HCT116 (cell line): ENCODE data around the gene RPRML. TPM values are rescaled to one million over a fixed set of nuclear protein-coding genes. Genes with fewer than 3 reads are reported as not detected.

ENCODE experiments used
- ATAC-seq: fragments of 200-7000 bp; cut with Tn5 transposase; 2 replicates; pipeline ENCODE4 v1.9.1; 2020; ENCODE audit warnings: mild to moderate bottlenecking, moderate library complexity
- BruUV-seq: library from RNA; stranded (reverse); fragments of 400-500 nt; replicated peaks from 2 replicates; lab custom pipeline; 2021; lab: Mats Ljungman, UMichigan
- CTCF ChIA-PET: fragments of 300-600 bp; sonication (Branson Sonifier 250); formaldehyde crosslinking; loops from one replicate; lab custom pipeline; 2021; ENCODE audit warnings: antibody characterized with exemption; lab: Charles Lee
- POLR2A ChIA-PET: fragments of 300-600, 350-600 bp; sonication (Branson Sonifier 250); formaldehyde crosslinking; loops from one replicate; lab custom pipeline; 2021; ENCODE audit warnings: antibody characterized with exemption; lab: Charles Lee
- RAD21 ChIA-PET, 2 experiments: fragments of 300-600 bp; sonication (Branson Sonifier 250); formaldehyde crosslinking; loops; one replicate each; lab custom pipeline; 2023; ENCODE audit warnings: low total read pairs in 2 of 2; ENCODE audit not compliant: uncharacterized antibody in 2 of 2, unreplicated experiment in 2 of 2, low non-redundant PET in 1 of 2; lab: Charles Lee
- DNase-seq: peaks from one replicate; pipeline ENCODE4 v3.0.0-alpha.2; 2010; ENCODE audit warnings: low read depth, low spot score
- H2AFZ ChIP-seq: fragments of 200-600 bp; shearing (Covaris generic), sonication (generic); 2 replicates; pipeline ENCODE4 v1.6.1; 2017; ENCODE audit warnings: low read depth, mixed run types, mixed read lengths, antibody characterized with exemption, low read length; ENCODE audit not compliant: poor library complexity, severe bottlenecking
- H3K27ac ChIP-seq: 2 replicates; pipeline ENCODE4 v1.5.1; 2012; ENCODE audit warnings: low read depth, low read length
- H3K27me3 ChIP-seq: fragments of 200-600 bp; sonication (generic); 2 replicates; pipeline ENCODE4 v1.6.1; 2016; ENCODE audit warnings: mixed run types, low read length, mixed read lengths; ENCODE audit not compliant: insufficient read depth
- H3K36me3 ChIP-seq, 2 experiments: fragments of 200-500 bp in 1 of 2; fragments of 200-600 bp in 1 of 2; sonication (Bioruptor generic) in 1 of 2; sonication (generic) in 1 of 2; 2 replicates each; pipeline versions ENCODE4 v1.5.1 to v1.6.1; 2014 to 2016; ENCODE audit warnings: low read length in 2 of 2, inconsistent platforms in 1 of 2, mixed read lengths in 1 of 2, mixed run types in 1 of 2; ENCODE audit not compliant: insufficient read depth in 2 of 2, control insufficient read depth in 1 of 2
- H3K4me1 ChIP-seq, 2 experiments: fragments of 200-600 bp in 1 of 2; sonication (generic) in 1 of 2; 2 replicates each; pipeline versions ENCODE4 v1.5.1 to v1.6.1; 2012 to 2017; ENCODE audit warnings: low read length in 2 of 2, inconsistent platforms in 1 of 2, mild to moderate bottlenecking in 1 of 2, mixed read lengths in 1 of 2, mixed run types in 1 of 2, moderate library complexity in 1 of 2; ENCODE audit not compliant: insufficient read depth in 2 of 2, control insufficient read depth in 1 of 2
- H3K4me2 ChIP-seq: fragments of 200-600 bp; sonication (generic); 2 replicates; pipeline ENCODE4 v1.6.1; 2017; ENCODE audit warnings: mixed run types, low read length, mixed read lengths
- H3K4me3 ChIP-seq, 2 experiments: fragments of 200-600 bp in 1 of 2; sonication (generic) in 1 of 2; replicated peaks in 1 of 2; 2 replicates each; pipeline ENCODE4 v1.5.1; 2011 to 2016; ENCODE audit warnings: low read length in 2 of 2, control low read depth in 1 of 2, low read depth in 1 of 2, mild to moderate bottlenecking in 1 of 2, mixed read lengths in 1 of 2, mixed run types in 1 of 2
- H3K79me2 ChIP-seq: fragments of 200-600 bp; sonication (generic); 2 replicates; pipeline ENCODE4 v1.6.1; 2017; ENCODE audit warnings: mild to moderate bottlenecking, mixed run types, low read length, moderate library complexity, mixed read lengths; ENCODE audit not compliant: insufficient read depth
- H3K9ac ChIP-seq: fragments of 200-600 bp; sonication (generic); 2 replicates; pipeline ENCODE4 v1.6.1; 2016; ENCODE audit warnings: low read length, mixed read lengths
- H3K9me2 ChIP-seq: fragments of 200-600 bp; sonication (generic), shearing (Covaris generic); 2 replicates; pipeline ENCODE4 v1.6.1; 2017; ENCODE audit warnings: mixed run types, mild to moderate bottlenecking, moderate library complexity; ENCODE audit not compliant: insufficient read depth
- H3K9me3 ChIP-seq, 2 experiments: fragments of 200-500 bp in 1 of 2; fragments of 200-600 bp in 1 of 2; sonication (Bioruptor generic) in 1 of 2; sonication (generic) in 1 of 2; 2 replicates each; pipeline ENCODE4 v1.6.1; 2014 to 2017; ENCODE audit warnings: low read length in 2 of 2, mixed read lengths in 2 of 2, inconsistent platforms in 1 of 2, low read depth in 1 of 2, mild to moderate bottlenecking in 1 of 2, mixed run types in 1 of 2, moderate library complexity in 1 of 2; ENCODE audit not compliant: control insufficient read depth in 1 of 2, insufficient read depth in 1 of 2
- H4K20me1 ChIP-seq: fragments of 200-600 bp; sonication (generic), shearing (Covaris generic); 2 replicates; pipeline ENCODE4 v1.6.1; 2017; ENCODE audit warnings: mixed run types, mild to moderate bottlenecking, moderate library complexity; ENCODE audit not compliant: insufficient read depth
- FOSL1 ChIP-seq: IDR thresholded peaks from 2 replicates; pipeline ENCODE4 v1.6.1; 2012; ENCODE audit warnings: low read depth
- REST ChIP-seq: IDR thresholded peaks from 2 replicates; pipeline ENCODE4 v1.6.1; 2012; ENCODE audit warnings: low read depth
- intact Hi-C: fragments of 100-400 bp; cut with micrococcal nuclease; formaldehyde crosslinking; loops from 2 replicates; pipeline ENCODE4 v1.10.0; 2022
- total RNA-seq: library from RNA; stranded (reverse); gene quantifications from one replicate; pipeline ENCODE4 v1.2.1, GENCODE V29; 2021; ENCODE audit not compliant: unreplicated experiment

The RPRML gene
- total RNA-seq, 1 experiment from 2014 or later, result not detected

- DNase-seq (no peak), ATAC-seq (0 out of 2 replicates have a peak, but pooled peaks have one; percentile 50)
- CTCF ChIA-PET, result interaction anchor here (1.1 kb wide), 1 partner anchor 37 kb away, joined by 4 read pairs; no protein-coding TSS in a partner anchor
- Histone ChIP-seq H3K27me3 (no peaks in the 10 kb centered on the region), H3K4me1 (peaks cover 0 to 9% of the 10 kb centered on the region in 2 experiments; a peak in 2 of 4 replicates), H4K20me1 (no peaks in the 10 kb centered on the region), H3K36me3 (no peaks in the 10 kb centered on the region), H3K9ac (no peak overlapping the region), H3K79me2 (no peaks in the 10 kb centered on the region), H3K9me3 (no peaks in the 10 kb centered on the region), H2AFZ (no peak overlapping the region), H3K4me3 (no peak overlapping the region), H3K9me2 (peaks cover 3% of the 10 kb centered on the region; the same call in 1 of the 2 replicates), H3K4me2 (no peak overlapping the region), H3K27ac (no peak overlapping the region)
- POLR2A ChIA-PET, result no interaction called here
- TF ChIP-seq FOSL1, result no peak
- peak; percentile 94 for TF ChIP-seq REST
- RAD21 ChIA-PET, result no interaction called here
- intact Hi-C loops, result no loop called here
- no TSS peak for BruUV-seq
These were observed 14.5 kb downstream of the RPRML start for GRCh38 chr17:46964315-46965265.
